Fibroblast of lung (primary cell): ENCODE data around the gene MANEAL. TPM values are rescaled to one million over a fixed set of nuclear protein-coding genes. Genes with fewer than 3 reads are reported as not detected.

Source experiments
- DNase-seq, 2 donors: peaks; one replicate each; pipeline versions ENCODE4 v3.0.0 to v3.0.0-alpha.2; 2010; ENCODE audit warnings: low read depth in 2 of 2
- H2AFZ ChIP-seq: 2 replicates; pipeline ENCODE4 v1.5.1; 2012; ENCODE audit warnings: low read length, control low read depth, inconsistent platforms
- H3K27ac ChIP-seq: 2 replicates; pipeline ENCODE4 v1.5.1; 2011; ENCODE audit warnings: low read length, control low read depth; ENCODE audit not compliant: insufficient read depth
- H3K27me3 ChIP-seq: 2 replicates; pipeline ENCODE4 v1.5.1; 2011; ENCODE audit warnings: mild to moderate bottlenecking, low read length; ENCODE audit not compliant: control insufficient read depth, insufficient read depth
- H3K36me3 ChIP-seq: 2 replicates; pipeline ENCODE4 v1.5.1; 2011; ENCODE audit warnings: low read length; ENCODE audit not compliant: control insufficient read depth, insufficient read depth
- H3K4me1 ChIP-seq: 2 replicates; pipeline ENCODE4 v1.5.1; 2011; ENCODE audit warnings: low read length; ENCODE audit not compliant: control insufficient read depth, insufficient read depth; ENCODE audit errors: extremely low read depth
- H3K4me2 ChIP-seq: 2 replicates; pipeline ENCODE4 v1.5.1; 2011; ENCODE audit warnings: low read length, control low read depth; ENCODE audit not compliant: insufficient read depth; ENCODE audit errors: extremely low read depth
- H3K4me3 ChIP-seq, 4 experiments: fragments of 200-600 bp in 1 of 4; sonication (generic) in 1 of 4; replicated peaks in 1 of 4; 2 replicates each; pipeline ENCODE4 v1.5.1; 2011 to 2016; ENCODE audit warnings: low read length in 4 of 4, low read depth in 3 of 4, mild to moderate bottlenecking in 3 of 4, control low read depth in 2 of 4, inconsistent platforms in 1 of 4, mixed read lengths in 1 of 4; ENCODE audit not compliant: insufficient read depth in 1 of 4; ENCODE audit errors: control extremely low read depth in 1 of 4
- H3K79me2 ChIP-seq: 2 replicates; pipeline ENCODE4 v1.5.1; 2012; ENCODE audit warnings: mild to moderate bottlenecking, low read length, inconsistent platforms; ENCODE audit not compliant: control insufficient read depth, insufficient read depth
- H3K9ac ChIP-seq: 2 replicates; pipeline ENCODE4 v1.5.1; 2011; ENCODE audit warnings: mild to moderate bottlenecking, low read length, control low read depth; ENCODE audit not compliant: insufficient read depth
- H3K9me3 ChIP-seq: 2 replicates; pipeline ENCODE4 v1.5.1; 2012; ENCODE audit warnings: low read depth, low read length; ENCODE audit not compliant: control insufficient read depth, insufficient read depth
- H4K20me1 ChIP-seq: 2 replicates; pipeline ENCODE4 v1.5.1; 2011; ENCODE audit warnings: low read length; ENCODE audit not compliant: control insufficient read depth, insufficient read depth; ENCODE audit errors: extremely low read depth
- EZH2 ChIP-seq: IDR thresholded peaks from 2 replicates; pipeline ENCODE4 v1.5.1; 2012; ENCODE audit warnings: low read length, control low read depth, mild to moderate bottlenecking; ENCODE audit errors: missing control alignments
- polyA plus RNA-seq, 2 donors: library from polyadenylated mRNA; depleted of rRNA in 1 of 2; stranded (reverse) in 1 of 2; unstranded in 1 of 2; fragments of >200 nt; gene quantifications; 2 replicates each; pipeline ENCODE4 v1.2.1, GENCODE V29; 2011 to 2012; ENCODE audit warnings: missing spikeins in 1 of 2
- total RNA-seq: library from RNA; depleted of rRNA; stranded (reverse); fragments of >200 nt; gene quantifications from 2 replicates; pipeline ENCODE4 v1.2.1, GENCODE V29; 2014
- TF ChIP-seq, protein P1 (sequence below), 2 donors: IDR thresholded peaks in 1 of 2; conservative IDR thresholded peaks in 1 of 2; 1 replicate in 1 of 2; 2 replicates in 1 of 2; pipeline ENCODE4 v1.5.1; 2011 to 2012; ENCODE audit warnings: low read length in 2 of 2, control low read depth in 1 of 2, inconsistent platforms in 1 of 2, low read depth in 1 of 2, mild to moderate bottlenecking in 1 of 2

The MANEAL gene
- total and polyA plus RNA-seq, 2 donors (not counting 1 experiment from before 2014, with no cell fraction given), result 0.50 to 0.79 TPM

DNA sequence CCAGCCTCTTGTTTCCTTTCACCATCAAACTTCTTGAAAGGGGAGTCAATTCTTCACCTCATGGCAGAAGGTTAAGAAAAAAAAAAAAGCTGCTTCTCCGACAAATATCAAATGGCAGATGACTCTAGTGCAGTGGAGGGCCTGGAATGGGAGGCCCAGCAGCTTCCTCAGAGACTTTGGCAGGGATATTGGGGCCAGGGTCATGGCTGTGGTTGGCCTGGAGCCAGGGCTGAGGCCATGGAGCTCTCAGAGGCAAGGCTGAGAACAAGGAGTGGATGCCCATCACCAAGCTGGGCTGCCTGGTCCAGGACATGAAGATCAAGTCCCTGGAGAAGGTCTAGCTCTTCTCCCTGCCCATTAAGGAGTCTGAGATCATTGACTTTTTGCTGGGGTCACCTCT lies 47.1 kb downstream of the MANEAL start:
- H3K4me3 ChIP-seq, result no peak overlapping the region
- H3K36me3 ChIP-seq, result peaks cover 10% of the 10 kb centered on the region
- H3K79me2 ChIP-seq, result peaks cover 9% of the 10 kb centered on the region
- no peak overlapping the region for H2AFZ ChIP-seq
- DNase-seq, result peak in 1 of 2 donors; percentile 47
- H3K9me3 ChIP-seq, result no peaks in the 10 kb centered on the region
- H4K20me1 ChIP-seq, result no peaks in the 10 kb centered on the region
- no peak overlapping the region for H3K4me2 ChIP-seq
- no peaks in the 10 kb centered on the region for H3K4me1 ChIP-seq
- H3K27me3 ChIP-seq, result no peaks in the 10 kb centered on the region
- H3K9ac ChIP-seq, result no peak overlapping the region
- no peak overlapping the region for H3K27ac ChIP-seq
- no peak for TF ChIP-seq EZH2

DNA sequence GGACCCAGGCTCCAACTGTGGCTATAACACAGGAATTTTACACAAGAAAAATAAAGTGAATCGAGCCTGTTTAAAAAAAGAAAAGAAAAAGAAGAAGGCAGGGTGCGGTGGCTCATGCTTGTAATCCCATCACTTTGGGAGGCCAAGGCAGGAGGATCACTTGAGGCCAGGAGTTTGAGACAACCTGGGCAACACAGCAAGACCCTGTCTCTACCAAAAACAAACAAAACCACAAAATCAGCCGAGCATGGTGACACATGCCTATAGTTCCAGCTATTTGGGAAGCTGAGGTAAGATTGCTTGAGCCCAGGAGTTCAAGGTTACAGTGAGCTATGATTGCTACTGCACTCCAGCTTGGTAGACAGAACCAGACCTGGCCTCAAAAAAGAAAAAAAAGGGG lies 48.0 kb downstream of the MANEAL start:
- H3K79me2 ChIP-seq, result peaks cover 10% of the 10 kb centered on the region
- DNase-seq, result no peak

DNA sequence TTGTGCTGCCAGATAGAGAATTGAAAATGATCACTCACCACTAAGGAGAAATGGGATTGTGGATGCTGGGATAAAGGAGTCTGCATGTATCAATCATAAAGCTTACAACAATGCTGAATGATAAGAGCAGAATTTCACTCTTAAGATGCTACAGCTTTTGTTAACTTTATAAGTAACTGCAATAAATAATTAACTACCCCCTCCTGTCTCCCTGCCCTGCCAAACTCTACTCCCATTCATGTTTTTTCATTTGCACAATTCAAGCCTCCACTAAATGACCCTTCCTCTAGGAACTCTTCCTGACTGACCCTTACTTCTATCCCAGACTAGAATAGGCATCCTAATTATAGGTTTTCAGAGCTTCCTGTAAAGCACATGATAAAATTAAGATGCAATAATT lies 50.9 kb downstream of the MANEAL start:
- DNase-seq, result no peak
- Histone ChIP-seq H3K9ac (no peak overlapping the region), H3K4me1 (no peaks in the 10 kb centered on the region), H3K27ac (no peak overlapping the region), H3K79me2 (peaks cover 33% of the 10 kb centered on the region), H3K4me3 (no peak overlapping the region), H3K36me3 (peaks cover 7% of the 10 kb centered on the region), H3K4me2 (no peak overlapping the region), H4K20me1 (no peaks in the 10 kb centered on the region), H3K9me3 (no peaks in the 10 kb centered on the region), H2AFZ (no peak overlapping the region), H3K27me3 (no peaks in the 10 kb centered on the region)
- TF ChIP-seq EZH2, result no peak
- TF ChIP-seq, protein P1, sequence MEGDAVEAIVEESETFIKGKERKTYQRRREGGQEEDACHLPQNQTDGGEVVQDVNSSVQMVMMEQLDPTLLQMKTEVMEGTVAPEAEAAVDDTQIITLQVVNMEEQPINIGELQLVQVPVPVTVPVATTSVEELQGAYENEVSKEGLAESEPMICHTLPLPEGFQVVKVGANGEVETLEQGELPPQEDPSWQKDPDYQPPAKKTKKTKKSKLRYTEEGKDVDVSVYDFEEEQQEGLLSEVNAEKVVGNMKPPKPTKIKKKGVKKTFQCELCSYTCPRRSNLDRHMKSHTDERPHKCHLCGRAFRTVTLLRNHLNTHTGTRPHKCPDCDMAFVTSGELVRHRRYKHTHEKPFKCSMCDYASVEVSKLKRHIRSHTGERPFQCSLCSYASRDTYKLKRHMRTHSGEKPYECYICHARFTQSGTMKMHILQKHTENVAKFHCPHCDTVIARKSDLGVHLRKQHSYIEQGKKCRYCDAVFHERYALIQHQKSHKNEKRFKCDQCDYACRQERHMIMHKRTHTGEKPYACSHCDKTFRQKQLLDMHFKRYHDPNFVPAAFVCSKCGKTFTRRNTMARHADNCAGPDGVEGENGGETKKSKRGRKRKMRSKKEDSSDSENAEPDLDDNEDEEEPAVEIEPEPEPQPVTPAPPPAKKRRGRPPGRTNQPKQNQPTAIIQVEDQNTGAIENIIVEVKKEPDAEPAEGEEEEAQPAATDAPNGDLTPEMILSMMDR (conservative IDR thresholded peaks at IDR 0.05 in 1 of 2, IDR thresholded peaks at IDR 0.05 in 1 of 2; ENCODE audit: low read depth in 1 of 2, low read length in 2 of 2), result no peak

More for the DNA sequence above, 48.0 kb downstream of the MANEAL start:
- Histone ChIP-seq H3K9me3 (no peaks in the 10 kb centered on the region), H3K27ac (no peak overlapping the region), H3K4me1 (no peaks in the 10 kb centered on the region), H3K27me3 (no peaks in the 10 kb centered on the region), H2AFZ (no peak overlapping the region), H4K20me1 (no peaks in the 10 kb centered on the region), H3K4me3 (no peak overlapping the region), H3K4me2 (no peak overlapping the region), H3K36me3 (peaks cover 10% of the 10 kb centered on the region), H3K9ac (no peak overlapping the region)
- TF ChIP-seq, protein P1 (conservative IDR thresholded peaks at IDR 0.05 in 1 of 2, IDR thresholded peaks at IDR 0.05 in 1 of 2; ENCODE audit: low read depth in 1 of 2, low read length in 2 of 2), result no peak
- TF ChIP-seq EZH2, result no peak
